ENCODE data around the gene HP.

HP gene

GRCh38 chr16:72084445-72084844, 30.1 kb downstream of the HP start:
- Histone ChIP-seq H3K27me3 (no peaks in the 10 kb centered on the region), H3K4me2 (no peak overlapping the region), H3K27ac (no peak overlapping the region), H3K4me3 (peak overlapping the region in 1 of 10 experiments; percentile 17; a peak in 2 of 20 replicates), H3K9me3 (replicated peaks in 1 of 11) (peaks cover 26 to 52% (median 41%) of the 10 kb centered on the region in 11 experiments), H4K20me1 (peaks cover 0 to 8% (median 0%) of the 10 kb centered on the region in 11 experiments; a peak in 3 of 22 replicates), H3K9ac (no peak overlapping the region), H3K36me3 (peaks cover 60 to 78% (median 66%) of the 10 kb centered on the region in 11 experiments), H3K4me1 (no peaks in the 10 kb centered on the region)
- TF ChIP-seq Cebpa-rat (IDR thresholded peaks at IDR 0.05) = no peak

GRCh38 chr16:72085002-72085401, 30.7 kb downstream of the HP start:
- no peak for TF ChIP-seq Cebpa-rat (IDR thresholded peaks at IDR 0.05)
- peaks cover 62 to 78% (median 70%) of the 10 kb centered on the region in 11 experiments for H3K36me3 ChIP-seq
- H3K27me3 ChIP-seq = no peaks in the 10 kb centered on the region
- H3K9ac ChIP-seq = no peak overlapping the region
- H3K4me2 ChIP-seq = no peak overlapping the region
- H3K4me1 ChIP-seq = no peaks in the 10 kb centered on the region
- H3K4me3 ChIP-seq = peak overlapping the region in 3 of 10 experiments; percentile 12 to 23 (median 17); a peak in 3 of 20 replicates
- peaks cover 0 to 13% (median 2%) of the 10 kb centered on the region in 11 experiments; a peak in 8 of 22 replicates for H4K20me1 ChIP-seq
- no peak overlapping the region for H3K27ac ChIP-seq
- peaks cover 23 to 46% (median 36%) of the 10 kb centered on the region in 11 experiments for H3K9me3 ChIP-seq (replicated peaks in 1 of 11)

GRCh38 chr16:72091217-72091616, 36.9 kb downstream of the HP start:
- H3K27me3 ChIP-seq = no peaks in the 10 kb centered on the region
- peak overlapping the region; percentile 80 to 97 (median 87); a peak in 19 of 22 replicates for H3K4me2 ChIP-seq
- peaks cover 0 to 2% (median 1%) of the 10 kb centered on the region in 11 experiments; a peak in 7 of 22 replicates for H3K9me3 ChIP-seq (replicated peaks in 1 of 11)
- no peak overlapping the region for H3K4me3 ChIP-seq
- H3K27ac ChIP-seq = no peak overlapping the region
- H3K4me1 ChIP-seq = peaks cover 31 to 41% (median 37%) of the 10 kb centered on the region in 10 experiments
- TF ChIP-seq Cebpa-rat (IDR thresholded peaks at IDR 0.05) = no peak
- peaks cover 8 to 63% (median 31%) of the 10 kb centered on the region in 11 experiments; a peak in 16 of 22 replicates for H4K20me1 ChIP-seq
- peaks cover 52 to 63% (median 56%) of the 10 kb centered on the region in 11 experiments for H3K36me3 ChIP-seq
- peak overlapping the region in 3 of 11 experiments; percentile 12 to 93 (median 39); a peak in 3 of 22 replicates for H3K9ac ChIP-seq

- H3K36me3 ChIP-seq = peaks cover 52 to 63% (median 56%) of the 10 kb centered on the region in 11 experiments
- H3K4me1 ChIP-seq = peaks cover 31 to 42% (median 37%) of the 10 kb centered on the region in 10 experiments
- peak overlapping the region; percentile 80 to 97 (median 87) for H3K4me2 ChIP-seq
- no peak for TF ChIP-seq Cebpa-rat (IDR thresholded peaks at IDR 0.05)
- H3K4me3 ChIP-seq = peak overlapping the region; percentile 73 to 99 (median 90)
- H3K27ac ChIP-seq = peak overlapping the region; percentile 54 to 92 (median 88)
- peak overlapping the region; percentile 81 to 95 (median 92) for H3K9ac ChIP-seq
- no peaks in the 10 kb centered on the region for H3K9me3 ChIP-seq (replicated peaks in 1 of 11)
- H4K20me1 ChIP-seq = peaks cover 8 to 80% (median 46%) of the 10 kb centered on the region in 11 experiments; a peak in 16 of 22 replicates
- no peaks in the 10 kb centered on the region for H3K27me3 ChIP-seq
Measured at GRCh38 chr16:72092832-72093447, 38.6 kb downstream of the HP start.

GRCh38 chr16:72093448-72094265, 39.4 kb downstream of the HP start, which contains the start of the genes DHX38 and TXNL4B:
Gene DHX38 (plus strand): TSS chr16:72093847. CDS start chr16:72096158, 2,311 bp downstream.
Gene TXNL4B (minus strand): TSS chr16:72093620. CDS start chr16:72090749, 2,871 bp downstream.
- peaks cover 31 to 42% (median 37%) of the 10 kb centered on the region in 10 experiments for H3K4me1 ChIP-seq
- no peaks in the 10 kb centered on the region for H3K9me3 ChIP-seq (replicated peaks in 1 of 11)
- peak within 1 kb of the TSS; percentile 73 to 99 (median 90) for H3K4me3 ChIP-seq
- peak within 1 kb of the TSS; percentile 81 to 93 (median 90) for H3K27ac ChIP-seq
- H3K9ac ChIP-seq = peak within 1 kb of the TSS; percentile 81 to 95 (median 92)
- TF ChIP-seq Cebpa-rat (IDR thresholded peaks at IDR 0.05) = no peak
- peaks cover 52 to 63% (median 56%) of the 10 kb centered on the region in 11 experiments for H3K36me3 ChIP-seq
- peaks cover 8 to 87% (median 50%) of the 10 kb centered on the region in 11 experiments; a peak in 18 of 22 replicates for H4K20me1 ChIP-seq
- H3K27me3 ChIP-seq = no peaks in the 10 kb centered on the region
- peak within 1 kb of the TSS; percentile 87 to 97 (median 94) for H3K4me2 ChIP-seq

GRCh38 chr16:72094266-72094610, 39.9 kb downstream of the HP start:
- H3K4me1 ChIP-seq = peaks cover 31 to 42% (median 37%) of the 10 kb centered on the region in 10 experiments
- peak overlapping the region; percentile 81 to 93 (median 90) for H3K27ac ChIP-seq
- H3K27me3 ChIP-seq = no peaks in the 10 kb centered on the region
- peaks cover 12 to 87% (median 56%) of the 10 kb centered on the region in 11 experiments; a peak in 20 of 22 replicates for H4K20me1 ChIP-seq
- H3K36me3 ChIP-seq = peaks cover 52 to 63% (median 56%) of the 10 kb centered on the region in 11 experiments
- no peak for TF ChIP-seq Cebpa-rat (IDR thresholded peaks at IDR 0.05)
- peak overlapping the region; percentile 81 to 95 (median 92) for H3K9ac ChIP-seq
- no peaks in the 10 kb centered on the region for H3K9me3 ChIP-seq (replicated peaks in 1 of 11)
- H3K4me2 ChIP-seq = peak overlapping the region; percentile 84 to 97 (median 93)
- peak overlapping the region; percentile 73 to 99 (median 90) for H3K4me3 ChIP-seq

GRCh38 chr16:72098936-72099335, 44.6 kb downstream of the HP start:
- no peak overlapping the region for H3K27ac ChIP-seq
- no peak overlapping the region for H3K4me2 ChIP-seq
- H3K36me3 ChIP-seq = peaks cover 81 to 85% (median 82%) of the 10 kb centered on the region in 11 experiments
- H3K4me1 ChIP-seq = peaks cover 18 to 27% (median 24%) of the 10 kb centered on the region in 10 experiments
- peaks cover 4 to 97% (median 64%) of the 10 kb centered on the region in 11 experiments; a peak in 20 of 22 replicates for H4K20me1 ChIP-seq
- no peaks in the 10 kb centered on the region for H3K27me3 ChIP-seq
- H3K4me3 ChIP-seq = no peak overlapping the region
- no peaks in the 10 kb centered on the region for H3K9me3 ChIP-seq (replicated peaks in 1 of 11)
- no peak for TF ChIP-seq Cebpa-rat (IDR thresholded peaks at IDR 0.05)
- H3K9ac ChIP-seq = no peak overlapping the region

GRCh38 chr16:72099377-72099818, 45.1 kb downstream of the HP start:
- no peak for TF ChIP-seq Cebpa-rat (IDR thresholded peaks at IDR 0.05)
- peaks cover 4 to 93% (median 68%) of the 10 kb centered on the region in 11 experiments; a peak in 20 of 22 replicates for H4K20me1 ChIP-seq
- no peak overlapping the region for H3K9ac ChIP-seq
- no peaks in the 10 kb centered on the region for H3K27me3 ChIP-seq
- no peak overlapping the region for H3K4me2 ChIP-seq
- H3K27ac ChIP-seq = no peak overlapping the region
- peaks cover 85 to 90% (median 86%) of the 10 kb centered on the region in 11 experiments for H3K36me3 ChIP-seq
- no peak overlapping the region for H3K4me3 ChIP-seq
- H3K9me3 ChIP-seq (replicated peaks in 1 of 11) = no peaks in the 10 kb centered on the region
- H3K4me1 ChIP-seq = peaks cover 18 to 27% (median 23%) of the 10 kb centered on the region in 10 experiments

Data from BLaER1 treated with 17β-estradiol and CSF1 and Interleukin-3, amounts not matched to agents 10 nM and 100 nM (cell line).